H1 (cell line): ENCODE results near the gene CIT. TPM values are rescaled to one million over a fixed set of nuclear protein-coding genes. Genes with fewer than 3 reads are reported as not detected.

Source experiments
- CTCF ChIA-PET: fragments of 300-600 bp; sonication (Branson Sonifier 250); formaldehyde crosslinking; loops from one replicate; lab custom pipeline; 2021; ENCODE audit not compliant: partially characterized antibody; lab: Charles Lee
- POLR2A ChIA-PET: fragments of 300-600 bp; sonication (Branson Sonifier 250); formaldehyde crosslinking; loops from one replicate; lab custom pipeline; 2021; ENCODE audit warnings: inconsistent platforms; ENCODE audit not compliant: partially characterized antibody; lab: Charles Lee
- DNase-seq, 2 experiments: peaks; one replicate each; pipeline versions ENCODE4 v3.0.0 to v3.0.0-alpha.2; 2010 to 2022; ENCODE audit warnings: low spot score in 2 of 2, low read depth in 1 of 2, mixed read lengths in 1 of 2
- FAIRE-seq: peaks from 2 replicates; lab custom pipeline; 2011; peaks lifted over from hg19 to GRCh38; lab: Jason Lieb, UNC
- H2AFZ ChIP-seq: 2 replicates; pipeline ENCODE4 v1.8.1; 2012; ENCODE audit warnings: low read length, inconsistent platforms
- H2AK5ac ChIP-seq: 2 replicates; pipeline ENCODE4 v1.6.1; 2013; ENCODE audit warnings: low read depth, low read length
- H2BK120ac ChIP-seq: replicated peaks from 2 replicates; pipeline ENCODE3; 2013; ENCODE audit warnings: low read depth, low read length, inconsistent platforms
- H2BK12ac ChIP-seq: 2 replicates; pipeline ENCODE4 v1.6.1; 2013; ENCODE audit warnings: low read depth, low read length
- H2BK15ac ChIP-seq: 2 replicates; pipeline ENCODE4 v1.6.1; 2013; ENCODE audit warnings: low read length
- H2BK20ac ChIP-seq: 2 replicates; pipeline ENCODE4 v1.6.1; 2013; ENCODE audit warnings: low read length
- H2BK5ac ChIP-seq: 2 replicates; pipeline ENCODE4 v1.6.1; 2013; ENCODE audit warnings: low read depth, low read length
- H3K14ac ChIP-seq: 2 replicates; pipeline ENCODE4 v1.6.1; 2013; ENCODE audit warnings: inconsistent platforms; ENCODE audit not compliant: insufficient read length
- H3K18ac ChIP-seq: 2 replicates; pipeline ENCODE4 v1.6.1; 2013; ENCODE audit warnings: low read length; ENCODE audit errors: extremely low read depth
- H3K23ac ChIP-seq: 2 replicates; pipeline ENCODE4 v1.6.1; 2013; ENCODE audit warnings: inconsistent platforms; ENCODE audit not compliant: insufficient read length
- H3K23me2 ChIP-seq: 2 replicates; pipeline ENCODE4 v1.6.1; 2013; ENCODE audit warnings: low read depth, low read length
- H3K27ac ChIP-seq: 2 replicates; pipeline ENCODE4 v1.6.1; 2011; ENCODE audit warnings: low read depth, low read length, inconsistent platforms
- H3K27me3 ChIP-seq, 4 experiments: replicated peaks in 1 of 4; 1 replicate in 1 of 4; 2 replicates in 3 of 4; pipeline versions ENCODE4 v1.6.1 to v1.8.1; 2011 to 2013; ENCODE audit warnings: low read length in 3 of 4, mild to moderate bottlenecking in 3 of 4, inconsistent platforms in 2 of 4, mixed read lengths in 2 of 4, moderate library complexity in 1 of 4; ENCODE audit not compliant: control insufficient read depth in 3 of 4, insufficient read depth in 3 of 4; ENCODE audit errors: extremely low read depth in 1 of 4
- H3K36me3 ChIP-seq, 4 experiments: 2 replicates each; pipeline versions ENCODE4 v1.6.1 to v1.8.1; 2011 to 2013; ENCODE audit warnings: mild to moderate bottlenecking in 4 of 4, low read length in 3 of 4, moderate library complexity in 2 of 4, control low read depth in 1 of 4, inconsistent platforms in 1 of 4; ENCODE audit not compliant: insufficient read depth in 4 of 4, control insufficient read depth in 2 of 4
- H3K4ac ChIP-seq: replicated peaks from 2 replicates; pipeline ENCODE3; 2013; ENCODE audit warnings: low read length, low read depth, mixed read lengths, inconsistent platforms; ENCODE audit not compliant: insufficient read length
- H3K4me1 ChIP-seq, 4 experiments: replicated peaks in 1 of 4; 1 replicate in 1 of 4; 2 replicates in 3 of 4; pipeline versions ENCODE4 v1.6.1 to v1.8.1; 2011 to 2013; ENCODE audit warnings: low read length in 3 of 4, inconsistent platforms in 2 of 4, mixed read lengths in 1 of 4; ENCODE audit not compliant: insufficient read depth in 4 of 4, control insufficient read depth in 3 of 4
- H3K4me2 ChIP-seq, 2 experiments: 2 replicates each; pipeline versions ENCODE4 v1.6.1 to v1.8.1; 2011 to 2013; ENCODE audit warnings: low read depth in 2 of 2, low read length in 2 of 2, control low read depth in 1 of 2, inconsistent platforms in 1 of 2, mild to moderate bottlenecking in 1 of 2; ENCODE audit not compliant: insufficient read depth in 1 of 2
- H3K4me3 ChIP-seq, 4 experiments: fragments of 200-600, 300-600 bp in 1 of 4; sonication (generic), shearing (Covaris generic), sonication (Bioruptor Twin) in 1 of 4; 2 replicates each; pipeline versions ENCODE4 v1.5.1 to v1.8.1; 2011 to 2016; ENCODE audit warnings: low read length in 4 of 4, low read depth in 3 of 4, control low read depth in 2 of 4, inconsistent platforms in 2 of 4, mild to moderate bottlenecking in 2 of 4, mixed read lengths in 1 of 4, moderate library complexity in 1 of 4; ENCODE audit not compliant: insufficient read depth in 2 of 4; ENCODE audit errors: extremely low read depth in 1 of 4
- H3K56ac ChIP-seq: replicated peaks from 2 replicates; pipeline ENCODE3; 2013; ENCODE audit warnings: low read depth, mild to moderate bottlenecking, mixed read lengths, low read length, inconsistent platforms; ENCODE audit not compliant: insufficient read length
- H3K79me1 ChIP-seq: 2 replicates; pipeline ENCODE4 v1.6.1; 2013; ENCODE audit warnings: low read depth, low read length, control low read depth
- H3K79me2 ChIP-seq, 2 experiments: 2 replicates each; pipeline versions ENCODE4 v1.6.1 to v1.8.1; 2012 to 2013; ENCODE audit warnings: low read length in 2 of 2, mild to moderate bottlenecking in 2 of 2, inconsistent platforms in 1 of 2; ENCODE audit not compliant: insufficient read depth in 2 of 2, control insufficient read depth in 1 of 2
- H3K9ac ChIP-seq, 4 experiments: replicated peaks in 1 of 4; 1 replicate in 1 of 4; 2 replicates in 3 of 4; pipeline versions ENCODE4 v1.6.1 to v1.8.1; 2011 to 2013; ENCODE audit warnings: low read depth in 3 of 4, low read length in 3 of 4, control low read depth in 2 of 4, mild to moderate bottlenecking in 2 of 4, moderate library complexity in 2 of 4, inconsistent platforms in 1 of 4; ENCODE audit errors: extremely low read depth in 1 of 4
- H3K9me3 ChIP-seq, 2 experiments: 2 replicates each; pipeline versions ENCODE4 v1.6.1 to v1.8.1; 2012 to 2013; ENCODE audit warnings: mild to moderate bottlenecking in 2 of 2, moderate library complexity in 2 of 2, control low read depth in 1 of 2, inconsistent platforms in 1 of 2, low read depth in 1 of 2, low read length in 1 of 2, mixed read lengths in 1 of 2; ENCODE audit not compliant: insufficient read depth in 2 of 2
- H4K20me1 ChIP-seq, 2 experiments: replicated peaks in 1 of 2; 2 replicates each; pipeline versions ENCODE3 to v1.8.1; 2011 to 2013; ENCODE audit warnings: inconsistent platforms in 2 of 2, low read length in 2 of 2, mild to moderate bottlenecking in 1 of 2; ENCODE audit not compliant: insufficient read depth in 2 of 2, control insufficient read depth in 1 of 2
- H4K5ac ChIP-seq: 2 replicates; pipeline ENCODE4 v1.6.1; 2013; ENCODE audit warnings: low read length, low read depth, mixed read lengths, inconsistent platforms; ENCODE audit not compliant: insufficient read length
- H4K8ac ChIP-seq: 2 replicates; pipeline ENCODE4 v1.8.0; 2013; ENCODE audit warnings: mild to moderate bottlenecking, moderate library complexity, low read length, inconsistent platforms; ENCODE audit not compliant: insufficient read depth; ENCODE audit errors: extremely low read depth
- H4K91ac ChIP-seq: replicated peaks from 2 replicates; pipeline ENCODE3; 2013; ENCODE audit warnings: low read length, mixed read lengths, inconsistent platforms; ENCODE audit not compliant: insufficient read length
- CBX8 ChIP-seq: fragments of 300-800, 300-1000 bp; sonication (generic); IDR thresholded peaks from 2 replicates; pipeline ENCODE4 v1.7.1; 2016; ENCODE audit warnings: low read depth, low read length, borderline replicate concordance
- CHD1 ChIP-seq: IDR thresholded peaks from 2 replicates; pipeline ENCODE4 v1.6.1; 2012; ENCODE audit warnings: low read depth, low read length, improper control_type of control experiment
- HDAC2 ChIP-seq, 2 experiments: fragments of 300-600 bp in 1 of 2; sonication (generic) in 1 of 2; IDR thresholded peaks; 2 replicates each; pipeline ENCODE4 v1.6.1; 2011 to 2012; ENCODE audit warnings: low read depth in 2 of 2, low read length in 2 of 2, mild to moderate bottlenecking in 2 of 2, moderate library complexity in 2 of 2, borderline replicate concordance in 1 of 2, inconsistent platforms in 1 of 2
- POLR2AphosphoS5 ChIP-seq: IDR thresholded peaks from 2 replicates; pipeline ENCODE4 v1.6.1; 2011; ENCODE audit warnings: low read depth, low read length
- RFX5 ChIP-seq: IDR thresholded peaks from 2 replicates; pipeline ENCODE4 v1.6.1; 2011; ENCODE audit warnings: low read depth, low read length, improper control_type of control experiment, borderline replicate concordance
- TAF7 ChIP-seq: optimal IDR thresholded peaks from 2 replicates; pipeline ENCODE3; 2011; ENCODE audit warnings: low read depth, mild to moderate bottlenecking, inconsistent platforms, low read length, moderate library complexity, borderline replicate concordance
- YY1 ChIP-seq: IDR thresholded peaks from 2 replicates; pipeline ENCODE4 v1.6.1; 2011; ENCODE audit warnings: low read depth, mild to moderate bottlenecking, low read length
- WGBS, 2 experiments: shearing (Covaris generic) in 1 of 2; methylation state at CpG; one replicate each; pipeline versions ENCODE4 v1.1.6 to v1.1.7; 2013 to 2015; ENCODE audit warnings: low lambda C conversion rate in 2 of 2, mixed read lengths in 2 of 2, inconsistent platforms in 1 of 2, low coverage in 1 of 2, missing lambda C conversion rate in 1 of 2; ENCODE audit not compliant: insufficient replicate concordance in 2 of 2, insufficient coverage in 1 of 2, insufficient read length in 1 of 2; ENCODE audit errors: extremely low coverage in 1 of 2, missing lambda C conversion rate in 1 of 2; 5-methylcytosine and 5-hydroxymethylcytosine counted together
- polyA plus RNA-seq, 7 experiments: library from polyadenylated mRNA; depleted of rRNA in 3 of 7; stranded (reverse) in 5 of 7; unstranded in 2 of 7; fragments of >200 nt in 5 of 7; fragments of 200-250 nt in 2 of 7; gene quantifications; 1 replicate in 5 of 7; 2 replicates in 1 of 7; 4 replicates in 1 of 7; pipeline versions ENCODE4 v1.2.1 to v1.2.3, GENCODE V29; 2011 to 2013; ENCODE audit warnings: missing spikeins in 2 of 7, mixed read lengths in 2 of 7
- total RNA-seq: library from RNA; stranded (reverse); fragmentation: NEBNext Ultra II Directional; extraction: Animal tissue kit (Norgen Biotek cat#: 25700); gene quantifications from 2 replicates; pipeline ENCODE4 v1.2.1, GENCODE V29; 2021

The CIT gene
- total and polyA plus RNA-seq, 2 of the 8 experiments (the other 6 are each of a cell fraction or from before 2014, with no cell fraction given) = 17.1 to 60.9 TPM

DNA sequence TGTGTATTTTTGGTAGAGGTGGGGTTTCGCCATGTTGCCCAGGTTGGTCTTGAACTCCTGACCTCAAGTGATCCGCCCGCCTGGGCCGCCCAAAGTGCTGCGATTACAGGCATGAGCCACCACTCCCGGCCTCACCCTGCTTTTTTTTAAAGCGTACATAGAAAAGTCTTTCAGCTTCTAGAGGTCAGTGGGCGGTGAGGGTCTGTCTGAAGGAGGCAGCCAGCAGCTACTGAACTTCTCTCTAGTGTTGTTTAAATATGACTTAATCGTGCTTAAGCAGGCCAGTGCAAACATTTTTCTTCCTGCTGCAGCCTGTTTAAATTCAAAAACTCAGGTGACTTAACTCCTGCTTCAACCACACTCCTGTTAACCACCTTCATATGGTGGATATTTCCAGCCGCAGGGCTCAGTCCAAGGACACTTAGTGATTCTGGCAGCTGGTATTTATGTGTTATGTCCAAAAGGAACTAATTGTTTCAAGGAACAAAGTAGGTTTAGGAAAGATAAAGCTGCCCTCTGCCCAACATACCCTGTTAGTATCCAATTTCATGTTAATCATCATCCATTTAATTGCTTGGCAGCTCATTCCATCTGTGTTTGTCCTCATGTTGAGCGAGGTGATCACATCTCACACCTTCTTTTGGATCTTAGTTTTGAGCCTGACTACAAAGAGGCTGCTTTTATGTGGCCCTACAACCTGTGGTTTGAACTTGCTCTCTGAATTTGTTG, 207.2 kb downstream of the CIT start:
- Histone ChIP-seq H3K4me1 (peaks cover 0 to 5% (median 1%) of the 10 kb centered on the region in 4 experiments; a peak in 2 of 7 replicates), H3K23me2 (peaks cover 4% of the 10 kb centered on the region; the same call in 1 of the 2 replicates), H3K9me3 (no peaks in the 10 kb centered on the region), H3K79me1 (no peaks in the 10 kb centered on the region; the same call in 1 of the 2 replicates), H3K27me3 (no peaks in the 10 kb centered on the region), H2BK15ac (no peak overlapping the region), H2BK5ac (no peak overlapping the region), H3K79me2 (peaks cover 0 to 29% of the 10 kb centered on the region in 2 experiments; a peak in 3 of 4 replicates), H3K14ac (no peak overlapping the region), H3K9ac (no peak overlapping the region; a peak in 1 of 7 replicates), H3K56ac (no peak overlapping the region), H3K4me3 (no peak overlapping the region), H2AK5ac (no peak overlapping the region), H3K27ac (no peak overlapping the region), H2BK20ac (no peak overlapping the region), H3K18ac (no peak overlapping the region), H2BK12ac (no peak overlapping the region), H3K4me2 (no peak overlapping the region), H3K23ac (no peak overlapping the region), H4K91ac (no peak overlapping the region), H3K4ac (no peak overlapping the region), H3K36me3 (peaks cover 14 to 48% (median 34%) of the 10 kb centered on the region in 4 experiments; a peak in 7 of 8 replicates), H2AFZ (no peak overlapping the region), H4K5ac (no peak overlapping the region), H2BK120ac (no peak overlapping the region), H4K20me1 (peaks cover 0 to 1% of the 10 kb centered on the region in 2 experiments), H4K8ac (no peak overlapping the region)
- ChIA-PET POLR2A (interaction anchor here (0.6 to 2.7 kb wide), 6 partner anchors 7 to 517 kb away, joined by 3 to 14 read pairs (median 5); no protein-coding TSS in a partner anchor), CTCF (interaction anchor here (1.0 to 3.1 kb wide), 2 partner anchors 9 to 11 kb away, joined by 3 to 14 read pairs; no protein-coding TSS in a partner anchor)
- DNase-seq (no peak), FAIRE-seq (no peak)
- WGBS, 2 experiments = 89% methylated on average over 11 of the region's 11 CpGs; no CpG with 5 or more reads in 1 of the 2 experiments
- TF ChIP-seq CHD1 (no peak), TAF7 (no peak), CBX8 (no peak), RFX5 (no peak), HDAC2 (IDR thresholded peaks at IDR 0.05; ENCODE audit: borderline replicate concordance in 1 of 2, low read depth in 2 of 2, low read length in 2 of 2) (no peak), YY1 (no peak), POLR2AphosphoS5 (no peak)
